ENCODE results near the gene XXYLT1. TPM values are rescaled to one million over a fixed set of nuclear protein-coding genes. Genes with fewer than 3 reads are reported as not detected.

Gene XXYLT1
- total and polyA plus RNA-seq, 2 of the 4 experiments (the other 2 are of a cell fraction): 14.7 to 18.1 TPM

DNA sequence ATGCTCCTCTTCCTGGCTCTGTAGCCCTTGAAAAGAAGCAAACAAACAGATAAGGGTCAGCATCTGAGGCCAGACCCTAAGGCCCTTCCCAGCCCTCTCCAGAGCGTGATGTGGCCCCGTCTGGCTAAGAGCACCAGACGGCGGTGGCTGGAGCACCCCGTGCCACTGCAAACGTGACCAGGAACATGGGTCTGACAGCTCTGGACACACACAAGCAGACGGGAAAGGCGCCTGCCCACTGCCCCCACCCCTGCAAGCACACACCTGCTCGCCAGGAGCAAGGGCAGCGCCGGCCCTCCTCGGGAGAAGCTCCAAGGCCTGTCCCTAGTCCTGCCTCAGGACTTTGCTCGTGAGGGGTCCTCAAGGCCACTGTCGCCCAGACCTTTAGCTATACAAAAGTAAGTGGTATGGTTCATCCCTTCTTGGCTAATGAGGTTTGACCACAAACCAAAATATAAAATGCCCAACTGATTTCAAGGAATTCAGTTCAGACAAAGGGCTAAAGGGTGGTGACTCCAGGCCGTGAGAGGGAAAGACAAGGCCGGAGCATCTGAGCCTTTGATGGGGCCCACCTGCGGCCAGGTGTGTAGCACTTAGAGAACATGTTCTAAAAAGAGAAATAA lies 90.4 kb downstream of the XXYLT1 start:
- POLR2A ChIA-PET (ENCODE audit: unreplicated experiment): no interaction called here
- no TSS peak for BruUV-seq (replicated peaks)
- TF ChIP-seq RFX5 (IDR thresholded peaks at IDR 0.05; ENCODE audit: low read depth, low read length) (no peak), RAD21 (IDR thresholded peaks at IDR 0.05; ENCODE audit: low read length) (no peak), SMC3 (IDR thresholded peaks at IDR 0.05; ENCODE audit: low read depth, low read length) (no peak), MXI1 (IDR thresholded peaks at IDR 0.05; ENCODE audit: borderline replicate concordance, low read depth, low read length) (no peak), MAFK (IDR thresholded peaks at IDR 0.05; ENCODE audit: low read depth, low read length) (no peak), RCOR1 (IDR thresholded peaks at IDR 0.05; ENCODE audit: insufficient replicate concordance, low read length) (no peak), CHD1 (IDR thresholded peaks at IDR 0.05; ENCODE audit: low read depth, low read length) (no peak), POLR2A (IDR thresholded peaks at IDR 0.05; ENCODE audit: low read depth, low read length) (no peak), CEBPB (IDR thresholded peaks at IDR 0.05; ENCODE audit: low read depth, low read length) (no peak), MAZ (IDR thresholded peaks at IDR 0.05; ENCODE audit: borderline replicate concordance, low read depth, low read length) (no peak), BHLHE40 (IDR thresholded peaks at IDR 0.05; ENCODE audit: low read depth, low read length) (no peak), NFE2L2 (IDR thresholded peaks at IDR 0.05; ENCODE audit: low read depth, low read length) (no peak)
- TF ChIP-seq, protein P1, sequence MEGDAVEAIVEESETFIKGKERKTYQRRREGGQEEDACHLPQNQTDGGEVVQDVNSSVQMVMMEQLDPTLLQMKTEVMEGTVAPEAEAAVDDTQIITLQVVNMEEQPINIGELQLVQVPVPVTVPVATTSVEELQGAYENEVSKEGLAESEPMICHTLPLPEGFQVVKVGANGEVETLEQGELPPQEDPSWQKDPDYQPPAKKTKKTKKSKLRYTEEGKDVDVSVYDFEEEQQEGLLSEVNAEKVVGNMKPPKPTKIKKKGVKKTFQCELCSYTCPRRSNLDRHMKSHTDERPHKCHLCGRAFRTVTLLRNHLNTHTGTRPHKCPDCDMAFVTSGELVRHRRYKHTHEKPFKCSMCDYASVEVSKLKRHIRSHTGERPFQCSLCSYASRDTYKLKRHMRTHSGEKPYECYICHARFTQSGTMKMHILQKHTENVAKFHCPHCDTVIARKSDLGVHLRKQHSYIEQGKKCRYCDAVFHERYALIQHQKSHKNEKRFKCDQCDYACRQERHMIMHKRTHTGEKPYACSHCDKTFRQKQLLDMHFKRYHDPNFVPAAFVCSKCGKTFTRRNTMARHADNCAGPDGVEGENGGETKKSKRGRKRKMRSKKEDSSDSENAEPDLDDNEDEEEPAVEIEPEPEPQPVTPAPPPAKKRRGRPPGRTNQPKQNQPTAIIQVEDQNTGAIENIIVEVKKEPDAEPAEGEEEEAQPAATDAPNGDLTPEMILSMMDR (conservative IDR thresholded peaks at IDR 0.05; ENCODE audit: low read depth, low read length): no peak
- TF ChIP-seq, protein P2, sequence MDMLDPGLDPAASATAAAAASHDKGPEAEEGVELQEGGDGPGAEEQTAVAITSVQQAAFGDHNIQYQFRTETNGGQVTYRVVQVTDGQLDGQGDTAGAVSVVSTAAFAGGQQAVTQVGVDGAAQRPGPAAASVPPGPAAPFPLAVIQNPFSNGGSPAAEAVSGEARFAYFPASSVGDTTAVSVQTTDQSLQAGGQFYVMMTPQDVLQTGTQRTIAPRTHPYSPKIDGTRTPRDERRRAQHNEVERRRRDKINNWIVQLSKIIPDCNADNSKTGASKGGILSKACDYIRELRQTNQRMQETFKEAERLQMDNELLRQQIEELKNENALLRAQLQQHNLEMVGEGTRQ (IDR thresholded peaks at IDR 0.05; ENCODE audit: low read depth, low read length): no peak
- TF ChIP-seq, protein P3, sequence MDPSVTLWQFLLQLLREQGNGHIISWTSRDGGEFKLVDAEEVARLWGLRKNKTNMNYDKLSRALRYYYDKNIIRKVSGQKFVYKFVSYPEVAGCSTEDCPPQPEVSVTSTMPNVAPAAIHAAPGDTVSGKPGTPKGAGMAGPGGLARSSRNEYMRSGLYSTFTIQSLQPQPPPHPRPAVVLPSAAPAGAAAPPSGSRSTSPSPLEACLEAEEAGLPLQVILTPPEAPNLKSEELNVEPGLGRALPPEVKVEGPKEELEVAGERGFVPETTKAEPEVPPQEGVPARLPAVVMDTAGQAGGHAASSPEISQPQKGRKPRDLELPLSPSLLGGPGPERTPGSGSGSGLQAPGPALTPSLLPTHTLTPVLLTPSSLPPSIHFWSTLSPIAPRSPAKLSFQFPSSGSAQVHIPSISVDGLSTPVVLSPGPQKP (IDR thresholded peaks at IDR 0.05; ENCODE audit: borderline replicate concordance, low read depth, low read length): no peak

More for the DNA sequence above, 90.4 kb downstream of the XXYLT1 start:
- dilution Hi-C loops (cut with HindIII; ENCODE audit: low sequenced_read_pairs, unreplicated experiment) (no loop called here), intact Hi-C loops (cut with micrococcal nuclease) (no loop called here), in situ Hi-C loops (cut with MboI; ENCODE audit: low sequenced_read_pairs) (no loop called here)
- Histone ChIP-seq H3K4ac (ENCODE audit: low read depth, low read length) (peak overlapping the region; percentile 79; the same call in 1 of the 2 replicates), H3K9me3 (ENCODE audit: control insufficient read depth, insufficient read depth, low read length) (0 out of 2 replicates have a peak, but pooled peaks cover under 1% of the 10 kb centered on the region), H4K8ac (ENCODE audit: low read depth in 2 of 2, low read length in 2 of 2) (no peak overlapping the region), H3K27me3 (ENCODE audit: control insufficient read depth, insufficient read depth, low read length) (no peaks in the 10 kb centered on the region), H2AK5ac (ENCODE audit: low read depth, low read length) (peak overlapping the region; percentile 18; the same call in 1 of the 2 replicates), H3K36me3 (ENCODE audit: control insufficient read depth, insufficient read depth, low read length) (peaks cover under 1% of the 10 kb centered on the region; the same call in 1 of the 2 replicates), H3K4me3 (ENCODE audit: insufficient read depth, low read depth, low read length) (no peak overlapping the region), H3K18ac (ENCODE audit: low read depth, low read length) (no peak overlapping the region), H3K23ac (ENCODE audit: low read depth, low read length) (no peak overlapping the region), H3K79me1 (ENCODE audit: low read depth in 1 of 2, low read length in 2 of 2) (peaks cover 25 to 66% of the 10 kb centered on the region in 2 experiments; a peak in 3 of 4 replicates), H4K91ac (ENCODE audit: insufficient read depth, low read depth, low read length) (no peak overlapping the region; the same call in 1 of the 2 replicates), H3K4me2 (ENCODE audit: low read depth, low read length) (no peak overlapping the region), H4K20me1 (ENCODE audit: insufficient read depth, low read length) (no peaks in the 10 kb centered on the region), H3K9ac (ENCODE audit: low read depth, low read length) (no peak overlapping the region), H2BK120ac (ENCODE audit: low read depth, low read length) (peak overlapping the region; percentile 77), H2BK5ac (ENCODE audit: low read depth, low read length, poor library complexity, severe bottlenecking) (no peak overlapping the region), H2AK9ac (replicated peaks; ENCODE audit: low read depth, low read length, poor library complexity) (no peak overlapping the region), H2BK20ac (ENCODE audit: low read depth, low read length) (peak overlapping the region; percentile 36; the same call in 1 of the 2 replicates), H3K4me1 (ENCODE audit: control insufficient read depth, insufficient read depth, low read length) (peaks cover 19% of the 10 kb centered on the region), H2AFZ (replicated peaks; ENCODE audit: low read length, poor library complexity) (no peak overlapping the region), H3K9me1 (ENCODE audit: insufficient read depth, low read length) (peaks cover 15% of the 10 kb centered on the region), H4K5ac (ENCODE audit: low read depth, low read length) (no peak overlapping the region), H2BK15ac (ENCODE audit: low read depth, low read length) (peak overlapping the region; percentile 65; the same call in 1 of the 3 replicates), H3K14ac (replicated peaks; ENCODE audit: low read depth, low read length) (no peak overlapping the region), H3K56ac (ENCODE audit: extremely low read depth, insufficient read depth, low read length) (no peak overlapping the region), H3K27ac (ENCODE audit: insufficient read depth, low read length) (no peak overlapping the region)
- ATAC-seq (ENCODE audit: low read depth) (no peak), DNase-seq (no peak)
- CTCF ChIA-PET: interaction anchor here (0.6 kb wide), 2 partner anchors 10 to 73 kb away, joined by 3 to 5 read pairs; no protein-coding TSS in a partner anchor
- WGBS, 2 experiments (ENCODE audit: extremely low coverage in 2 of 2, insufficient read length in 1 of 2): 96% methylated on average over 4 of the region's 17 CpGs; no CpG with 5 or more reads in 1 of the 2 experiments

All from IMR-90 (cell line).